HUDEP-2 (cell line): ENCODE results near the gene SLC35B4.

Experiments used
- DNase-seq, 76 experiments: peaks; one replicate each; lab custom pipeline; 2025; ENCODE audit not compliant: unreplicated experiment in 76 of 76; lab: John Stamatoyannopoulos, UW

The SLC35B4 gene

DNA sequence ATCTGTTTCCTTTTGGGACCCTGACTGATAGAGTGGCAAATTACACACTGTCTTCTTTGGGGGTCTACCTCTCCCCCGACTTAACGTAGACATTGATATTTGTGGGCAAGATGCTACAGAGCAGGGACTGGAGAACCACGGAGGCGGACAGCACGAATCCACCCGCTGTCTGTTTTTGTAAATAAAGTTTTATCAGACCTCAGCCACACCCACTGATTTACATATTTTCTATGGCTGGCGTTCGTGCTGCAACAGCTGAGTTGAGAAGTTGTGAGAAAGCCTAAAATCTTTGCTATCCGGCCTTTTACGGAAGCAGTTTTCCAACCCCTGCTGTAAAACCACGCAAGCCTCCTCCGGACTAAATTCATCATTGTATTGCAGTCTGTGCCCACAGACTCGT is 17.2 kb upstream of the SLC35B4 start:
- no peak for DNase-seq

DNA sequence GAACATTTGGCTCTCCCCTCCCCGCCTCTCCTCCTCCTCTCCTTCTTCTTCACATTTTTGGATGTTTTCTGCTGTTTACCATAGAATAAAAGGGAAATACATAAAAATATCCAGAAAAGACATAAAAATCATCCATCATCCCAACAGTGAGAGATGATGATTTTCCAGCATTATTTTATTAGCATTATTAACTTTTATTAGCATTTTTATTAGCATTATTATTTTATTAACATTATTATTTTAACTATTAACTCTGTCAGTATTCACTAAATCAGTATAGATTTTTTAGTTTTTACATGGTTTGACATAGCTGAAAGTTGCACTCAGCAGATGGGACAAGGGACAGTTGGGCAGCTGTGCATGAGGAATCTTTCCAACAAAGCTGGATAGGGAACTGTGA is 16.2 kb upstream of the SLC35B4 start:
- no peak for DNase-seq

DNA sequence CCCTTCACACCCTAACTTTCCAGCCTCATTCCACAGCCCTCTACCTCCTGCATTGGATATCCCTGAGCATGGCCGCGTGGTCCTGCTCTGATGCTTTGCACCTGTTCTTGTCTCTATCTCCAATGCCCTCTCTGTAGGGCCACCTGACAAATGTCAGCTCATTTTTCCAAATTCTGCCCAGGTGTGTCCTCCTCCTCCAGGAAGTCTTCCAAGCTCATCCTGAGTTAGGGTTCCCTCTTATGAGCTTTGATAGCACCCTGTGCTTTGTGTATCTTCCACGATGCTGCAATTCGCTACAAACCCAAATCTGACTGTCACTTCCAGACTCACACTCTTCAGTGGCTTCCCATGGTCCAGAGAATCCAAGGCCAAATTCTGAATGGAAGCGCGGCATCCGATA is 14.7 kb upstream of the SLC35B4 start:
- no peak for DNase-seq

DNA sequence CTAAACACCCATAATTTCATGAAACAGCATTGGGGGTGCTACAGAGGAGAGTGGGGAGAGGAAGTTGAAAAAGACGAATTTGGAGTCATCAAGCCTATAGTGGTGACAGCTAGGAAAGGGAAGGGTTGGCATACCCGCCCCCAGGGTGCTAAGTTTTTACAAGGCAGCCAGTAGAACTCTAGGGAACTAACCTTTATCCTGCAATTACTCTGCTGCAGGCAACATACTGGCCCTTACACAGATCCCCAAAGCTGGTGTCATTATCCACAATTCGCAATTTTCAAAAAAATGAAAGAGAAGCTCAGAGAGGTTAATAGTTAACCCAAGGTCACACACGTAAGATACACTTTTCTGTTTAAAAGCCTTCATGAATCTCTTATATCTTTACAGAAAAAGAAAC is 14.2 kb upstream of the SLC35B4 start:
- DNase-seq, result no peak

DNA sequence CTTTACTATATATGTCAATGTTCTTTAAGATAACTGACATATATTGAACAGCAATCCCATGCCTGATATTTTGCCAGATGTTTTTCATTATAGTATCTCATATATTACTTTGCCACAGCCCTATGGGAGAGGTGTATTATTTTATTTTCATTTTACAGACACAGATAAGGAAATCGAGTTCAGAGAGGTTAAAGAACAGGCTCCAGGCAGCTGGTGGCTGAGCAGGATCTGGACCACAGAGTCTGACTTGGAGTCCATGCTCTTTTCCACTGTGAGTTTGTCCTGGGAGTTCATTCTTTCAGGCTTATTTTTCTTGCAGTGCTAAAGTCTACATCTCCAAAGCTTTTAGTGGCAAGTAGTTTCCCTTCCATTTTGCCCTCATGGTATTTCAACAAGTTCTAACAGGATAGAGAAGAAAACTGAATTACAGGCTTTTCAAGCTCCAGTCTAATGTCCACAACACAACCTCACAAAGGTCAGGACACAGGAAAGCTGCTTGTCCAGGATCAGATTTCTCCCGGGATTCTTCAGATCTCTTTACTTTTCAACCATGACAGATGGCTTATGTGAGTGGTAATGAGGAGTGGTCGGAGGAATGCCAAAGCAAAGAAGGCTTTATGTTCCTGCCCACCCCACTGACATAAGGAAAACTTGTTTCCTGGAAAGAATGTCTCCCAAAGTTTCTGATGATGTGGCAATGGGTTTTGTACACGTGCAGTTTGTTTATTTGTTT is 13.1 kb upstream of the SLC35B4 start:
- no peak for DNase-seq

DNA sequence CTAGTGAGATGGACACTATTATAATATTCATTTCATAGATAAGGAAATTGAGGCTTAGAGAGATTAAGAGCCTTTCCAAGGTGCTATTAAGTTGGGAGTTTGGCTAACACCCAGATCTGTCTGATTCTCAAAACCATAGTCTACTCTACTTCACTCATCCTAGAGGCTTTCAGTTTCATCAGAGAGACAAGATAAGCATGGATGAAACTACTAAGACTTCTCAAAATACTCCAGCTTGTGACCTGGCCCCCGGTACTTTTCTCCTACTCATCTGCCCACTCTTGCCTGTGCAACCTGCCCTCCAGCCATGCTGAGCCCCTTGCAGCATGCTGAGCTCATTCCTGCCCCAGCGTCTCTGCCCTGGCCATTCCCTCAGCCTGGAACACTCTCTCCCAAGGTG is 12.2 kb upstream of the SLC35B4 start:
- DNase-seq, result no peak

DNA sequence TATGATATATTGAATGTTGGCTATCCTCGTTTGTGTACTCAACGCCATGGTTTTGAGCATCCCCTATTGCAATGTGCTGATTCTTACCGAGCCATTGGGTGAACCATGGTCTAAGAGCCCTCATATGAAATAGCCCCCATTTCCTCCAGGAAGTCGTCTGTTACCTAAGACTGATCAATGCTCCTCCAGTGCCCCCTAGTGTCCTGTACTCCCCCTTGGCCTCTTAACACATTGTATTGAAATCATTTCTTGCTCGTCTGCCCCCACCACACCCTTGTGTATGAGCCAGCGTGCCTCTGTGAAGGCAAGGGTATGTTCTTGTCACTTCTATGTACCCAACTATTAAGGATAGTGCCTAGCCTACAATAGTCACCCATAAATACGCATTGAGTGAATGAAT is 11.2 kb upstream of the SLC35B4 start:
- peak in 54 of 76 experiments; percentile 1 to 72 (median 28) for DNase-seq

DNA sequence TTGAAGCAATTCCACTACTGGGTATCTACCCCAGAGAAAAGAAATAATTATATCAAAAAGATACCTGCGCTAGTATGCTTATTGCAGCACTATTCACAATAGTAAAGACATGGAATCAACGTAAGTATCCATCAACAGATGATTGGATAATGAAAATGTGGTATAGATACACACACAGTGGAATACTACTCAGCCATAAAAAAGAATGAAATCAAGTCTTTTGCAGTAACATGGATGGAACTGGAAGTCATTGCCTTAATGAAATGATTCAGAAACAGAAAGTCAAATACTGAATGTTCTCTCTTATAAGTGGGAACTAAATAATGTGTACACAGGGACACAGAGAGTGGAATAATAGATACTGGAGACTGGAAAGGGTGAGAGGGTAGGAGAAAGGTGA is 7.4 kb upstream of the SLC35B4 start:
- DNase-seq, result no peak

DNA sequence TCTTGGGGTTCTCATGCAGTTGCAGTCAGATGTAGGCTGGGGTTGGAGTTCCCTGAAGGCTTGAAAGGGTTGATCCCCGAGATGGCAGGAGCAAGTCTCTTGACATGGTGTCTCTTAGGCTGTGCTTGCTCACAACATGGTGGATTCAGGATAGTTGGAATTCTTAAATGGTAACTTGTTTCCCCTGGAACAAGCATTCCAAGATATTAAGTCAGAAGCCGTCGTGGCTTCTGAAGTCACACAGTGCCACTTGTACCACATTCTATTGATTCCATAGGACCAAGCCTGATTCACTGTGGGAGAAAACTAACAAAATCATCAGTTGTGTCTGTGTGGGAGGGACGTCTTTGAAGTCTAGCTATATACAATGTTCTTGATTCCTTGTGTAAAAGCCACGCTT is 3.5 kb upstream of the SLC35B4 start:
- no peak for DNase-seq

DNA sequence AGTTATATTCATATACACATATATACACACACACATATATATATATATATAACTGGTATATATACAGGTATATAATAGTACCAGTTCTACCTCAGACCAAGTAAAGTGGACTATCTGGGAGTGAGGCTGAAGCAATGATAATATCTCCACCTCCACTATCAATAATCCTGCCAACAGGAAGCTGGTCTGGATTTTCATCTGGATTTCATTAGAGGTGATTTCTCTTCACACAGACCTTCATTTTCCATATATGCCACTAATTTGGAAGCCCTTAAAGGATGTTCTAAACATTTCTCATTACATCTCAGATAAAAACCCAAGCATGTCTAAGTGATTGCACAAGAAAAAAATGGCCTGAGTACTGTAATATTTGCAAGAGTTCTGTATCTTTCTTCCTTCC is 1.7 kb upstream of the SLC35B4 start:
- no peak for DNase-seq

DNA sequence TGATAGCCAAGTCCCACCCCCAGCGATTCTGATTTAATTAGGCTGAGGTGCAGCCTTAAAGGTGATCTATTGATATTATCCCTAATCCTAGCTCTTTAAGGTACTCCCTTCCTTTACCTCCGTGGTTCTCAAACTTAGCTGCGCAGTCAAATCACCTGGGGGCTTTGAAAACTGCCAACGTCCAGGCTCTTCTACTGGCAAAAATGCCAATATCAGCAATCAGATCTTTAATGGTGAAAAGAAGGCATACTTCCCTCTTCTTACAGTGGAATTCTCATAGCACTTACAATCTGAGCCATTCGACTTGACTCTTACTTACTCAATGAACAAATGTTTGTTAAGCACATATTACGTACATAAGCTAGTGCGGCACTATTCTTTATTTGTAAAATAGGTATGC is 704 bp upstream of the SLC35B4 start:
- DNase-seq, result no peak

DNA sequence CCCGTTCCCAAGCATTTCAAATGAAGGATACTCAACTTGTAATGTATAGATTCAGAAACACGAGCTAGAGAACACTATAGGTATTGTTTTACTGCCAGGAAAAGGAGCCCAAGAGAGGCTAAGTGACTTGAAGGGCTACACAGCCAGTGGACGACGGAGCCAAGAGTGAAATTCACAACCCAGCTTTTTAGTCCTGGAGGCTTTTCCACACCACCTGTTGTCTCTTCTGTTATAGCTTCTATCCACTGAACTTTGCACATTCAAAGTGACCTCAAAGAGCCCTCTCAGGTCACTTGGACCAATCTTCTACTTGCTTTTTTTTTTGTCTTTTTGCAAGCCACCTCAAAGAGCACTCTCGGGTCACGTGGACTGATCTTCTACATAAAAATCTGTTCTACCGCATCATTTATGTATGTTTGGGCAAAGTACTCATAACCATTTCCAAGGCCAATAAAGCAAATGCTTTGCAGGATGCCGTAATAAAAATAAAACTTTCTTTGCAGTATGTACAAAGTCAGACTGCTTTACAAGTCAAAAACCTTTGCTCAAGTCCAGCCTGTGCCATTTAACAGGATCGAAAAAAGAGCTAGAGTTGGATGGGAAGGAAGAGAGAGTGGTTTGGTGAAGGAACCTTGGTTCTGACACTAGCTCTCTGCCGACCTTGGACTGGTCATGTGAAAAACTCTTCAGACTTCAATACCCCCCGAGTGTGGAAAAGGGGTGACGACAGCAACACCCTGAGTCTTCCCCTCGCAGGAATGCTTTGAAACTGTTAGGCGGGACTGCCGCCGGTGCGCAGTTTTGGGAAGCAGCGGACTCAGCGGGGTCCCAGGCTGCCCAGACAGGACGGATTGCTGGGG is 821 bp downstream of the SLC35B4 start:
- peak in 5 of 76 experiments; percentile 12 to 43 (median 19) for DNase-seq

DNA sequence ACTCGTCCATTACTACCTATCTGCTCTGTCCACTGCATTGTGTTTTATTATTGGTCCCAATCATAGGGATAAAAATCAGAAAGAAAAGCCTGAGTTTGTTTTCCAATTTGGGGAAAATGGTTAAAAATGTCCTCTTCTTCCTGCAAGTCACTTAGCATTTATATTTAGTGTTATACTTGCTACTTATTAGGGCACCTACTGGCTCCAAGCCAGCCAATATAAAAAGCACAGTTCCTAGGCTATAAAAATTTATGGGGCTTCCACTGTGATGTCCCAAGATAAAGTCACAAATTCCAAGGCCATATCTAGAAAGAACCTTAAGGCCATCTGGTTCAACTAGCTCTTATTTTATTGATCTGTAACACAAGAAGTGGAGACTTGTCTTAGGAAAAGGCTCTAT is 3.2 kb downstream of the SLC35B4 start:
- no peak for DNase-seq

DNA sequence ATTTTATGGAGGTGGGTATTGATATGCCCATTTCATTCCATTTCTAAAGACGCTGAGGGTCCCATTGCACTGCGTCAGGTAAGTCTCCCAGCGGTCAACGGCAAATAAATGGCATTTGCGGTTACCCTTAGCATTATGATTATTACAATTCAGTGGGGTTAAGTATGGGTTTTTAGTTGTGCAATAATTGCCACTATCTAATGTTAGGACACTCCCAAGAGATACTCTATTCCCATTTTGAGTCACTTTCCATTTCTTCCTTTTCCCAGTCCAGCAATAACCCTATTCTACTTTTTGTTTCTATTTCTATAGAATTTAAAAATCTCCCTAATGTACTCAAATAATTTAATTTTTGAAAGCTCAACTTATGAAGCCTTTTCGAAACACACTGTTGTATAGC is 4.0 kb downstream of the SLC35B4 start:
- DNase-seq, result no peak

DNA sequence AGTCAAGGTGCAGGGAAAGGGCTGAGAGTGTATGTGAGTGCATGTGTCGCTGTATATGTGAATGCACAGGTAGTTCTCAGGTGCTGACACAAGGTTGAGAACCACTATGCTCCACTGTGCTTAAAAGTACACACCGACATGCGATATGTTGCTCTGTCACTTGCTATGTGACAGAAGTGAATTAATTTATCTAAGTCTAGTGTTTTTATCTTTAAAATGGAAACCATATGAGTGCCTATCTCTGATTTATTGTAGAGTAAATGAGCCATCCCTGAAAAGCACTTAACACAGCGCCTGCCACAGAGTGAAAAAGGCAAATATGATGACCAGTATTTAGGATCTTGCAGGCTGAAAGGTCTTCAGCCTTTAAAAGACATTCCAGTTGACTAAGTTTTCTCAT is 4.9 kb downstream of the SLC35B4 start:
- DNase-seq, result no peak

DNA sequence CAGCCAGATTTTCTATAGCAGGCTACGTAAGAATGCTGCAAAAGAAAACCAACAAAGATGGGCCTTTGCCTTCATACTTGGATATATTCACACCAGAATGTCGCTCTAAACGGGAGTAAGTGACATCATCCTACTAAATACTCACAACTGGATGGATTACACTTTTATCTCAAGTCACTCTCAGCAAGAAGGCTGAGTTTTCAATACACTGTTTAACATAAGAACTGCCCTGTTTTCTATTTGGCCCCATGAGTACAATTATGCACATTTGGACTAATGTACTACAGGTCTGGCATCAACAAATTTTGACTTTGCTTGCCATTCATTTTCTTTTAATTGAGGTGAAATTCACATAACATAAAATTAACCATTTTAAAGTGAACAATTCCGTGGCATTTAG is 8.2 kb downstream of the SLC35B4 start:
- no peak for DNase-seq

DNA sequence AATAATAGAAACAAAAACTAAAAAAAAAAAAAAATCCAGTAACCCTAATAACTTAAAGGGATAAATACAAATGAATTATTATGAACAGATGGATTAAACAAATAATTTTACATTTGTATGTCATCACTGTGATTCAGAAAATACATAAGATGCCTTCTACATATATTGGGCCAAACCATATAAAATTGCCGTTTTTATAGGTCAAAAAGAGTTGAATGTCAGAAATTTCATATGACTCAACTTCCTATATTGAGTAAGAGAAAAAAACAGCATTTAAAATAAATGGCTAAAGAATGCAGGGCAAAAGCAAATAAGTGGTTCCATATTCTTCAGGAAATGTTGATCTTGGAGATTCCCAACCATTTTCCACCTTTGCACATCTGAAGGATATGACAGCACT is 9.4 kb downstream of the SLC35B4 start:
- no peak for DNase-seq

DNA sequence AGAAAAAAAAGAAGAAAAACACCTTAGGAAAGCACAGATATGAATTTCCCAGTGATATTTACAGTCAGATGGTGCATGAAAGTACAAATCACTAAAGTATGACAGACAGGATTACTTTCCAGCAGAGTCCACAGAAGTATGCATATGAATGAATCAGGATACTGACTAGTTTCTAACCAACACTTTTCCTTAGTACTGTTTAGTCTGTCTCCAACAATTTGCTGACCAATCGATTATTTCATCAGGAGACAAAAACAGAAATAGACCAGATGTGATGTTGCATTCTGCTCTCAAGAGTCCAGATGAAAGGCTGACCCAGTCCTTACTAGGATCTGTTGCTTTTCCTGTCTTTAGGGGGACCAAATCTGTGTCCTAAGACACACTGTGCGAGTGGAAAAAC is 14.6 kb downstream of the SLC35B4 start:
- no peak for DNase-seq

DNA sequence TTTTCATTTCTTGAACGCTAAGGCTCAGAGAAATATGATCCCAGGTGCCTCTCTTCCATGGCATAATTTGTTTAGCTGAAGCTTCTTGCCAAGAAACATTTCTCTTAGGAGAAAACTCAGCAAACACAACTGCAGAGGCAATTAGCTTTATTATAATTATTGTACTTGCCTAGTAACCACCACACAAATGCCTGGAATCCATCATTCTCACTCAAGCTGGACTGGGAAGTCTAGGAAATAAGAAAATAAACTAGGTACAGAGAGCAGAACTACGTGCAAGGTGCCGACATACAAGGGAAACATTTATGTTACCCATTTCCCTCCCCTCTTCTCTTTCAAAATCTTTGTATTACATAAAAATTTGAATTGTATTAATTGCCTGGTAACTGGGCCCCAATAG is 15.1 kb downstream of the SLC35B4 start:
- DNase-seq, result no peak

DNA sequence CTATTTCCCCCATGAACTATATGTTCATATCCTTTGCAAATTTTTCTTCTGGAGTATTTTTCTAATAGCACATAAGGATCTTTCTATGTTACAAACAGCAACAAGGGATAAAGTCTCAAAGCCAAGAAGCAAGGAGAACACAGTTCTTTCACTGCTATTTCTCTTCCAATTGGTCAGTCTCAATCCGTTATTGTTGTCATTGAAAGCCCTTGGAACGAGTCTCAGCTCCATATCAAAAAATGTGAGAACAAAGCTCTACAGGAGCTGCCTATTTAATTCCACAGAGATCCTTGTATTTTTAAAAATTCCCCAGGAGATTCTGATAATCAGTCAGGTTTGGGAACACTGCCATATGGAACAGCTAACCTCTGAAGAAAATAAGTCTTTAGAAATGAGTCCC is 15.7 kb downstream of the SLC35B4 start:
- DNase-seq, result no peak

DNA sequence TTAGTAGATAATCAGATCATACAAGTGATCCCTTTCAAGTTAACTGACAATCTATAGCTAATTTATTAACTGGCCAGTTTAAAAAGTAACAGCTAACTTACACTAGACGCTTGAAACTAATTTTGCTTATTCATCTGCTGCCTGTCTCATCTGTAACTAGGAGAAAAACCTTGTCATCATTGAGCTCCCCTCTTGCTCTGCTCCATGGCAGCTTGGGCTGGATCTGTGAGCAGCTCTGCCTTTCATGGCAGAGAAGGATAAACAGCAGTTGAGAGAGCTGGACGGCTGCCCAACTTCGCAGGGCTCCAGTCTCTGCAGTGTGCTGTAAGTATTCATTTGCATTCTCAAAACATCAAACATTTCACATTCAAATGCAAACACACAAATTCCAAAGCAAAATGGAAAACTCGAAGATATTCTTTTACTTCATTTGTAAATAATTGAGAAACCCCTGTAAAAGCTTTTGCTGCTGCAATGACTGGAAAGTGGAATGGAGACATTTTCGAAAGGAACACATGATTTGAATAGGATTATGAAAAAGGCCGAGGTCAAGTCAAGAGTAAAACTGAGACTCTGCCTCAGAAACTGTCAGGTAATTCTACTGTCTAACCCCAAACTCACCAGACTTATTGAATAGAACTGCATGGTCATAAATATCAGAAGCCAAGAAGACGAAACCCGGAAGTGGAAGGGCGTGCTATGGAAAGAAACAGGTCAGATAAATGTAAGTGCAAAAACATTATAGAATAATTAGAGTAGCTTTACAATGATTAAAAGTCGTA is 17.6 kb downstream of the SLC35B4 start:
- DNase-seq, result no peak
